CD4-positive, alpha-beta T cell treated with Interleukin-21 for 1 hour (primary cell): Measurements from ENCODE around the gene BNC2.

Source experiments
- DNase-seq: peaks from one replicate; pipeline ENCODE4 v3.0.0-alpha.2; 2020

Gene BNC2

DNA sequence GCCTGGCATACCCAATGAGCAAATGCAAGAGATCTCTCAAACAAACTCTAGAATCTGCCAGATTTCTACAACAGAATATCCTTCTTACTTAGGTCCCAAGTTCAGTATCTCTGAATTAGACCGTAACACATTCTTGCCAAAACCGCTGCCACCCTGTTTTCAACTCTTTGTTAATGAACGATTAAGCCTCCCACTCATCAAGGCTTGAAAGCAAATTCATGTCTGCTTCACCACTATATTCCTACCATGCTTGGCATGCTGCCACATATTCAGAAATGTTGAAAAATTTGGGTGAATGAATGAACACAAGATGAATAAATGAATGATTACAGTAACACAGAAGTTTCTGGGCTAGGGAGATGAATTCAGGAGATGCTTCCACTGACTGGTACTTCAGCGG lies 119.9 kb downstream of the BNC2 start:
- no peak for DNase-seq

DNA sequence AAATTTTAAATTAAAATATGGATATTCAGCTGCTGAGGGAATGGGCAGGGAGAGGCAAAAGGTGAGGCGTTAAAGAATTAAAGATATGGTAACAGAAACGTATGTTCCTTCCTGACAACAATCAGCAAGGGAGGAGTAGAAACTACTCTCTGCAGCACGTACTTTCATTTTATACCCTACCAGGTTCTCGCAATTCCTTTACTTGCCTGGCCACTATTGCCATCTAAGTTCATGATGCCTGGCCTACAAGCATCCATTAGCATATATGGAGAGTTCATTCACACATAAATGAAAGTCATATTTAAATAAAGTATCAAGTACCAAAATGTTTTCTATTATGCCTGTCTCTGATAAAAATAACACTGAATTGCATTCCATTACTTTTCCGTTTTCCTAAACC lies 125.1 kb downstream of the BNC2 start:
- DNase-seq: no peak

DNA sequence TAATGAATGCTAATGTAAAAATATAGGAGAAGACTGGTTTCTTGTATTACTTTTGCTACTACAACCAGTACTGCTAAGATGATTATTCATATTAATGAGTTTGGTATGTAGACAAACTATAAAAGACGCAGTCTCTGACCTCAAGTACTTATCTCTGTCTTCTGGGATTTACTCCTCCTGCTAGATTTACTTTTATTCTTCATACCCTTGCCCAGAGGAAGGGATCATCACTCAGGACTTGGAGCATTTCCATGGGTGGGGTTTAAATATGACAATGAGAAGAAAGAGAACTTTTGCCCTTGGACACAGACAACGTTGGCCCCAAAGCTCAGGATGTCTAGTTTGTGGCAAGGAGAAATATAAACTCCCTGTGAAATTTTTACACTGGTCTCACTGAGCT lies 126.1 kb downstream of the BNC2 start:
- DNase-seq: no peak

DNA sequence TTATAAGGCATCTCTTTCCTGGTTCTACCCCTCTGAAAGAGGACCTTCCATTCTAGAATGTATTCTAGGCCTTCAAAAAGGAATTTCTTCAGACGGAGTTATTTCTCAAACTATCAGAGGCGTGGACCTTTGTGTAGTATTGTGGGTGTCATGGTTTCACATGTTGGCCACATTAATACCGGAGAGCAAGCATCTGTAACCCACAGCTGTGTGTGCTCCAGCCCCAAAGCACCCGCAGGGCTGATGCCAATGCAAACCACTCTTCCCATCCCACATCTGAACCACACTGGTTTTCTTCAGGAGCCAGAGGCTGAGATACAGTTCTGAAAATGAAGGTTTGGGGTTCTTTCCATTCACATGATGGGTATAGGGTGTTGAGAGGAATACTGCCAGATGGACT lies 127.1 kb downstream of the BNC2 start:
- DNase-seq: no peak

DNA sequence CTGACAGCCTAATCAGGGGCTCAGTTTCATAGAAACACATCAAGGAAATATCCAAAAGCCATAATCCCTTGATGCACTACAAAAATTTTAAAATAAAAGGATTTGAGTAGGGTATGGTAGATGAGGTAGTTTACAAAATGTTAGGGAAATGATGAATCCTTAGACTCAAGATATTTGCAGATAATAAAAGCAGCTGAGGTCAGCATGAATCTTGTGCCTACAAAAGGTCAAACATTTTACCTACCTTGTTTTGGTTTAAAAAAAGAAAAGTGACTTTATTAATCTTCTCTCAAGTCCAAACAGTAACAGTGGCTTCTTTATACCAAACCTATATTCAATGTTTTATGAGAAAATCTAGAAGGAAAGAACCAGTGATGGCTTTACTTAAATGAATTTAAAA lies 135.5 kb downstream of the BNC2 start:
- no peak for DNase-seq

DNA sequence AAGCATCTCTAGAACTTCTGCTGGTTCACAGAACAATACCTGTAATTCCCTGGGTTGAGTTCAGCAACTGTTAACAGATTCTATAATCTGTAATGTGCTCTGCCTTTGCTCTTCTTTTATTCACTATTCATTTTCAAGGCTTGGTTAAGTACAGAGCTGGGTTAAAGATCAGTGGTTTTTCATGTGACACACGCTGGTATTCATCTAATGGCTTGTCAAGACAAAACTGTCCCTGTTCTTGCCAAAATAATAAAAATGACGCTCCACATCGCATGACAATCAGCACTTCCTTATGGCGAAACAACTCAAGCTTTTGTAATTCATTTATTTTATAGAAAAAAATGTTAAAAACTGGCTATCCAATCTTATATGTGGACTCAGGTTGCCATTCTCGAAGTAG lies 137.9 kb downstream of the BNC2 start:
- DNase-seq: no peak

DNA sequence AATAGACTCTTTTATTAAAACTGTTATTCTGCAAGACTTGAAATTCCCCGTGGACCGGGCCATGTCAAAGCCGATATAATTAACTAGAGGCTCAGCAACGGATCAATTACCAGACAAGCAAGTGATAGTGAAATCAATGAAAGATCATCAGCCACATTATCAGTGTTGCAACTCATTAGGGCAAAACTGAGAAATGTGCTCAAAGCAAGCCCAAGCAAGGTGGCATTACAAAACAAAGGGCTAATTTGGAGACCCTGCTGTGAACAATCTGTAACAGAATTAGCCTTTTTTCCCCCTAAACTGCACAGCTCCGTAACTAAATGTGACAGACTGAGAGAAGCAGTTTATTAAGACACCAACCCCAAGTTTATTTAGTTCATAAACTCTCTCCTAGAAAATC lies 140.3 kb downstream of the BNC2 start:
- DNase-seq: no peak

DNA sequence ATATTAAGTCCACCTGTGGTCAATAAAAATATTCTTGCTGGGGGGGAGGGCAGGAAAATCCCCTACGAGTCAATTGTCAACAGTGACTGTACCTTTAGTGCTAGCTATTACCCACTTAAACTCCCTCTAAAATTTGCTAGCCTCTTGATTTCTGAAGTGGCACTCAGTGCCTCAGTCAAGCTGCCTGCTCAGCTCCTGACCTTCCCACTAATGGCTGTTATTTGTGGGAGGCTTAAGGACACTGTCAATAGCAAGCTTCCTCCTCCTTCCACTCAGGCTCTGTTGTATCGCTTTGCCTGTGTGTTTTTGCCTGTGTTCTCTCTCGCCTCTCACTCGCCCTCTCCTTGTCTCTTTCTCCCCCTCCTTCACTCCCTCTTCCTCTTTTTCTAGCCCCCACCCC lies 140.8 kb downstream of the BNC2 start:
- DNase-seq: no peak

DNA sequence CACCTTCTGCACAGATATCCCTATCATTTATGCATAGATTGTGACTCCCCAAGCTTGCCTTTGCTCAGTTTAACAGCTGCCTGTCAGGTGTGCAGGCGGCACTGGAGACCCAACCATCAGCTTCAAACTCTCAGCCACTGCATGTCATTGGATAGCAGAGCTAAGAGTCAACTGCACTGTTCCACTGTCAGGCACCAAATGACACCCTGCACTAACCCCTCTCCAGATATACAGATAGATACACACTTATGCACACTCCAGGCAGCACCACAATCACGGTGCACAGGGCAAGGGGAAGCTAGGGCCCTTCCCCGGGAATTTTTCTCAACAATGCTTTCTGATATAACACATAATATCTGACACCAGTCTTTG lies 142.3 kb downstream of the BNC2 start:
- DNase-seq: no peak

DNA sequence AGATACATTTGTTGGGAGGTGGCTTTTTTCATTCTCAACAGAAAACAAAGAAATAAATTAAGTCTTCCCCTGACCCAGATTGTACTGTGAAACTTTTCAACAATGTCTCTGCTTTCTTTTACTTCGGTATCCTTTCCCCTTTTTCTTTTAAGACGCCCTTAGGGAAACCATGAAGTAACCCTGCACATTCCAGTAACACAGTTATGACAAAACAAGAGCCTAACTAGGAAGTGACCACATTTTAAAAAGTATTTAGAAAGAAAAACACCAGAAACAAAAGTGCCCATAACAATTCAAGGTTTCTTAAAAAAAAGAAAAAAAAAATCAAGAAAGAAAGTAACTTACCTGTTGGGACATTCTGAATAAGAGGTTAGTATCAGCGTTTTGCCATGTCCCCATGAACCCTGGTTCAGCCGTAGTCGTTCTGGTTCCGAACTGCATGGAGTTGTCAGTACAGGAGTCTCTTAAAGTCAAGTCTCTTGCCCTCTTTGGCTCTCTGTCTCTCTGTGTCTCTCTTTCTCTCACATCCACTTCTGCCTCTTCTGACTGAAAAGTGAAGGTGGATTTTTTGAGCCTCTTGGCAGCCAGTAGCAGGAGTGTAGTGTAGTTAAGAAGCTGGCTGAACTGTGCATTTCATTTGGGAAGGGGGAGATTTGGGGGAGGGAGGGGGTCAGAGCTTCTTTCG lies 142.9 kb downstream of the BNC2 start:
- no peak for DNase-seq

DNA sequence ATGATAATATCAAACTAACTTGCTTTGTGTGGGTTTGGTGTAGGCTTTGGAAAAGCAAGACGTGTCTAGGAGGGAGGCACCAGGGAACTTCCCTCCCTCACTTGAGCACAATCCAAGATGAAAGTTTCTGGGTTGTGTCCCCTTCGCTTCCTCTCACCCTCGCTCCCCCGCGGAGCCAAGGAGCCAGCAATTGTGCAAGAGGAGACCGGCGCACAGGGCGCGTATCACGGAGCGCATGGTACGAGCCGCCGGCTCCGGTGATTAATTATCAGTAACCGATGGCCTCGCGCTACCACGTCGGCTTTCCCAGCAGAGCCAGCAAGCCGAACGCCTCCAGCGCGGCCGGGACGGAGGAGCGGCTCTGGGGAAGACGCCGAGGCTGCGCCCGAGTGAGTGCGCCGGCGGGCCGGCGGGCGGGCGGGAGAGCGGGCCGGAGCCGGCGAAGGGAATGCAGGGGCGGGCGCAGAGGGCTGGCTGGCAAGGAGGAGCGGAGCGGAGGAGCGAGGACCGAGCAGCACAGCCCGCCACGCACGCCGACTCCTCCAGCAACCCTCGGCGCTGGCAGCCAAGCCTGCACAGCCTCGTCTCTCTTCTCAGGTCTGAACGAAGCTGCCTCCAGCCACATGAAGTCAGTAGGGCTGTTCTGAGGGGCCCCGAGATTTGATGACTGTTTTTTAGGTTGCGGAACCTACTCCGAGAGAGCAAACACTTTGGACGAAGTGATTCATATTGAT lies 143.6 kb downstream of the BNC2 start:
- DNase-seq: no peak

DNA sequence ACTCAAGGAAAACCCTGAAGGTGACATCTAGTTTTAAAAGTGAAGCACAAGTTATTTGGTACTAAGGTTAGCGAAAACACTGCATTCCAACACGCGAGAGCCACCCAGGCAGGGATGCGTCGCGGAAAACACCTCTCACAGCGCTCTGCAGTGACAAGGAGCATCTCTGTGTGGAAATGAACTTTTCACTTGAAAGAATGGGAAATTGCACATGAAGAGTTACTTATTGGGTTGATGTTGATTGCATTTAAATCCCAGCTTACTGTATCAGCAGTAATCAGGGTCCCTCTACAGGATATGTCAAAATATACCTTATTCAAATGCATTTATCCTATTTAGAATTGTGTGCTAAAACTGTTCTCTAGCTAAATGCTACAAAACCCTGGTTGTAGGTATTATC lies 144.4 kb downstream of the BNC2 start:
- DNase-seq: no peak

DNA sequence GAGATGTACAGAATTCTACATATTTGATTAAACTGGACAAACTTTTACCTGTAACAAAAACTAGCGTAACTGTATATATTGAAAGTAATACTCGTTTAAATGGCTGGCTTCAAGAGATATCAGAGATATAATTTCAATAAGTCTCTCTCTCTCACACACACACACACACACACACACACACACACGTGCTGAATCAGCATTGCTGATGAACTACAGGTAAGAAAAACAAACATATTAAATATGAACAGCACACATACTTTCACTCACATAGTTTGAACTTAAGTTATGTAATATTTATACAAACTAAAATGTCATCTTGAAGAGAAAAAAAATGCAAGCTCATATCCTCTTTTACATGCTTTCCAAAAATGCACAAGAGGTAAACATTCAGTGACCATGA lies 145.4 kb downstream of the BNC2 start:
- no peak for DNase-seq

DNA sequence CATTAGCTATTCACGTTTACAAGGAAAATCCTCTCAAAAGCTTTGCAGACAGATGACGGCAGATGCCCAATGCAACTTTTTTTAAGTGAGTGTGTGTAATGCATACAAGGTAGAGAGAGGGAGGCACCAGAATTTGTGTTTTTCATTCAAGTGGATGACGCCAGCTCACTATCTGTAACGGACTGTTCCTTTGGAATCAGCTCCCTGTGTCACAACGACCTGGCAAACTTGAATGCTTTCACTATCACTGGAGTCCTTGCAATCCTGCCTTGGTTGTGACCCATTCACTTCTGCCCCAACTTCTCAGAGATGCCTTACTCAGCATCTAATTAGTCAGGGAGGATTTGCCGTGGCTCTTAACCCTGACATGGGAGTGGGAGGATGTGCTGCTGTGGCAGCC lies 148.5 kb downstream of the BNC2 start:
- DNase-seq: no peak

DNA sequence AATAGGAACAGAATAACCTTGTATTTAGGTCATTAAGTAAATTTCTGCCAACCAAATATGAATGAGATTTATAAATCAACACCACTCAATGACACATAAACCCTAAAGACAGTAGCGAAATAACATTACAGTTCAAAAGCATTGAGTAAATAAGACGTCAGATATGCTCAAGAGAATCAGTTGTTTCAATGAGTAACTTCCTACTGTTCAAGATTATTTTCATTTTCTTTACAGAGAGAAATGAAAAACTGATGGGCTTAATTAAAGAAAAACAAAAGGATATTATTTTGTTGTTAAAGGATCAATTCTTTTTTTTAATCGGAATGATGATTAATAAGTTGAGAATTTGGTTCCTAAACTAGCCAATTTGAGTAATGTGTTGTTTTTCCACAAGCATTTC lies 150.1 kb downstream of the BNC2 start:
- no peak for DNase-seq

DNA sequence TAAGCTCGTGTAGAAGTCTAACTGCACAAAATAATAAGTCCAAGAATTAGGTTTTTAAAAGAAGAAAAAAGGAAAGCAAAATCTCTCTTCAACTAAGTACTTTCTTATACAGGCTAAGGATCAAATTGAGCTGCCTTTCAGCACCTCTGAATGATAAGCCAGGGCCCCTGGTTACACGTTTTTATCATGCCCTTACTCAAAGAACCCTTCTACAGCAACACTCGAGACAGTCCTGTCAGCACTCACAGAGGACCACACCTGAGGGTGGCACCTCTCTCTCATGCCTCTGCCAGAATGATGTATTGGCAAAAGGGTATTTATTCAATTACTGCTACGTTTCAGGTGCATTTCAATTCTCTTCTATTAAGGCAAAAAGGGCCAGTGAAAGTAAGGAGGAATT lies 150.5 kb downstream of the BNC2 start:
- no peak for DNase-seq

DNA sequence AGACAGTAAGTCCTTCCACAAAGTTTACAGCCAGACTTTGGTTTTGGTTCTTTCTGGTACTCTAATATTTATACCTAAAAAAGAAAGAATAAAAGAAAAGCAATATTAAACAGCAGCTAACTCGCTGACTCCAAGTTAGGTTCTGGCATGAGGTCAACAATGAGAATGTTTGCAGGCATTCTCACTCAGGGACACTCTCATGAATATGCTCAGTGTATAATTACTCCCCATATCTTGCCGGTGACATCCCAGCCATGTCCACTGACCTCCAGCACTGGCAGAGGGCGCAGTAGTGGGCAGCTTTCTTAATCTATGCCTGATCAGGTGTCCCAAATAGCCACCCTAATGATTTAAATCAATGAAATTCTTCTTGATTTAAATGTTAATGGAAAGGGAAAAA lies 151.5 kb downstream of the BNC2 start:
- no peak for DNase-seq

DNA sequence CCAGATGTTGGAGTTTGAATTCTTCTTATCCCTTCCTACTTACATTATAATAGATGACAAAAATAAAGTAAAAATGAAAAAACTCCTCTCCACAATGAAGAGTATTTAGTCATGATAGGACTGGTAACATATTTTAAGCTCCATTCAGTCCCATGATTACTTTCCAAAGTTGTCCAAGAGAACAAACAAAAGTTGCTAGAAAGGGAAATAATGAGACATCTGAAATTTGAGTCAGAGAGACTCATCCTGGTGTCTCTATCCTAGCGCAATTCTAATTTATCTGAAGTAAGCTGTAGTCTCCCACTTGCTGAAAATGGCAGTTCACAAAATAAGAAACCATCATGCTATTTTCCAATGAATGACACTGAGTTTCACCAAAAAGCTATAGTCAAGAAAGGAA lies 152.2 kb downstream of the BNC2 start:
- no peak for DNase-seq

DNA sequence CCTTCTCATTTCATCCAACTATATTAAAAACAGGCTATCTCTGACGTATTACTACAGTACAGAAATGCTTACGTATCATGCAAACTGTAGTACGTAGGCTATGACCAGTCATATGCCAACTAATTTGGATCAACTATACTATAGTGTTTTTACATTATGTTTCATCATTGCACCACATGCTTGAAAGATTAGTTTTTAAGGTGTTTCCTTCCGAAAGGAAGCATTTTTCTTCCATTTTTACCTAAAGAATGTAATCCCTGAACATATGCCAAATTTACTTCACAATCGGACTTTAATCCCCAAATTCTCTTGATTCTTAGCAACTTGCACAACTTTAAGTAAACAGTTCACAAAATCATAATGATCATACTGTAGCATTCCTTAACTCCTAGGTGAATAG lies 153.9 kb downstream of the BNC2 start:
- DNase-seq: no peak

DNA sequence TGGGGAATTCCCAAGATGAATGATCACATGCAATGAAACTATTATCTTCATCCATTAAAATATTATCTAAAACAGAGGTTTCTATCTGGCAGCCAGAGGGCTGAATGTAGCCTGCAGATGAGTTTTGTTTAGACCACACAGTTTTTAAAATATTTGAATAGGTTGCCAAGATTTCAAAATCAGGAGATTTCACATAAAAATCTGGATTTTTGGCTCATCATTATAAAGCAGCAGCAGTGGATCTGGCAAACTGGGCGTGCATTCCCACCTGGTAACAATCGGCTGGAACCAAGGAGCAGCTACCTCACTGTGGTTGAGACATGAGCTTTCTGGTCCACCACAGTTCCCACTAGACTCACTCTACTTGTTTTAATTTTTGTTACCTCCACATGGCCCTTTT lies 155.1 kb downstream of the BNC2 start:
- DNase-seq: no peak

DNA sequence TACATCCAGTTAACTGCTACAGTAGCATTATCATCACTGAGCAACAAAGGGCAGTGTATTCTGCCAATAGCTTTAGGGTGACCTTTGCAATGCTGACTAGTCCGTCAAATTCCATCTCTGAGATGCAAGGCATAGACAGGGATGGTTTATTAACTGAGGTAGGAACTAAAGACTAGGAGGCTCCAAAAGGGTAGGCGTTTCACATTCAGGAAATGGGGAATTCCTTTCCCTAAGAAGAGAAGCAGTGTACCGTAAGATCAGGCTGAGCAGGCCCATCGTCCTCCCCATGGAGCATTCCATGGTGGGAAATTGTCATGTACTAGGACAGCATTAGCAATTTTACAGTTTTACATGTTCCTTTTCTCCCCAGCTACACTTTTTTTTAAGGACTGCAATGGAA lies 157.7 kb downstream of the BNC2 start:
- DNase-seq: no peak

DNA sequence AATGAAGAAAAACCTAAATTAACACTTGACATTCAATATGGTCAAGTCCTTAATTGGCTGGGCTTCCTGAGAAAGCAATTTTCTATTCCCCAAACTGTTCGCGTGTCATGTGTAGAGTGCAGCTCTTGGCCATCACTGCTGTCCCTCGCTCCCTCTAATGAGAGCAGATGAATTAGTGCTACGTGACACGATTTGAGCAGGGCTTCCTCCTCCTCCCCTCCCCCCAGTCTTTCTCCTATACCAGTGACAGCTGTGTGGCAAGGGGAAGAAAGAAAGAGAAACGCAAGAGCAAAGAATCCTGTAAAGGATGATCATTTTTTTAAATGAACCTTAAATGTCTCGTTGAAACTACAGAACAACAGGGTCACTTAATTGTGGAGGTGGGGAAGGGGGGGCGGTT lies 159.6 kb downstream of the BNC2 start:
- no peak for DNase-seq

DNA sequence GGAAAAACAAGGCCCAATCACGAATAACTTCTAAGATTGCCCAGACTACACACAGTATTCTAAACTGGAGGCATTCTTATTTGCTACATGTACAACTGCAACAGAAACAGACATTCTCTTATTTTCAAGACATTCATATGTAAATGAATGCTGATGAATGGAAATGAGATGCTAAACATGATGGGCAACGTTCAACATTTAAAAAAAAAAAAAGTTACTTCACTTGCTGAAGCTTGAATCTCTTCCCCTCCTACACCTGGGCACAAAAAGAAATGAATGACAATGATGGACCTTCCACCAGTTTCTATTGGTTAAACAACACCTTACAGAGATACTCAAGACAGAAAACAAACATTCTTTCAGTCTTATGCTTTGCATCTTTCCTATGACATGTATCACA lies 160.5 kb downstream of the BNC2 start:
- DNase-seq: no peak

DNA sequence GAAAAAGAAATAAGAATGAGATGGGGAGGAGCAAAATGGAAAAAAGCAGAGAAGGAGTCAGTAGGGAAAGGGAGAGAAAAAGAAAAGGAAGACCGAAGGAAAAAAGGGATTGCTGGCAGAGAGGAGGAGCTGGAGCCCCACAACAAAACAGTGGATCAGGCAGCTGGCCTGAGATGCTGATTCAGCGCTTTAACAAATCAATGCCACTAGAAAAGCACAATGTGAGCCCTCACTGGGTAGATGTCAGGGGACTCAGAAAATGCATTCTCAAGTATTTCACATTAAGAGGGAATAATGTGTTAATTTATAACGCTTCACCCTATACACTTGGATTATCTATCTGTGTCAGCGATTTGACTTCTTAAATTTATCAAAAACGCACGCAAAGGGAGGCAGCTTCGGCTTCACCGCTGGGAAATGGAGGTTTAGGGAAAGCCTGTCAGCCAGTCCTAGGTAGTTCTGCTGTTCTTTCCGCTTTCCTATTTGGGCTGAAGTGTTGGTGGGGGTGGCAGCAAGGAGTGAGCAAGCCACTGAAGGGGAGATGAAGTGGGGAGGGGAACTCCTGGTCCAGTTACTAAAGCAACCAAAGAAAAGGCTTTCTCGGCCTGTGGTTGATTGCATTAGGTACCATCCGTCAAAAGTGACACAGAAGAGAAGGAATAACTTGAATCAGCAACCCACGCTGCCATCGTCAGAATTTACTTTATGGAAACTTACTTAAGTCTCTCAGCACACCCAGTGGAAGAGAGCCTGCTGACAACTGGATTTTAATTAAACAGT lies 161.6 kb downstream of the BNC2 start:
- no peak for DNase-seq
